ENCODE measurements around the gene C21orf91. TPM values are rescaled to one million over a fixed set of nuclear protein-coding genes. Genes with fewer than 3 reads are reported as not detected.

The C21orf91 gene
- total RNA-seq, 3 donors from 2014 or later = 8.0 to 12.8 (median 8.0) TPM

- no peak for TF ChIP-seq CTCF (IDR thresholded peaks at IDR 0.05)
- no peak for ATAC-seq
These were observed 36.2 kb downstream of the C21orf91 start for GRCh38 chr21:17783003-17783402.

GRCh38 chr21:17782051-17782450 lies 37.1 kb downstream of the C21orf91 start:
- Histone ChIP-seq H3K36me3 (ENCODE audit: low read depth) (no peaks in the 10 kb centered on the region), H3K4me1 (ENCODE audit: low read depth) (no peaks in the 10 kb centered on the region), H3K4me3 (no peak overlapping the region), H3K9me3 (no peaks in the 10 kb centered on the region)
- no peak for DNase-seq
- TF ChIP-seq CTCF (IDR thresholded peaks at IDR 0.05) = no peak
- intact Hi-C loops (cut with DNase I, micrococcal nuclease) = no loop called here
- ATAC-seq = peak; percentile 19

More at GRCh38 chr21:17783003-17783402, 36.2 kb downstream of the C21orf91 start:
- H3K36me3 ChIP-seq (ENCODE audit: low read depth) = no peaks in the 10 kb centered on the region
- no peak for DNase-seq
- no peak overlapping the region for H3K4me3 ChIP-seq
- intact Hi-C loops (cut with DNase I, micrococcal nuclease) = no loop called here
- H3K4me1 ChIP-seq (ENCODE audit: low read depth) = no peaks in the 10 kb centered on the region
- H3K9me3 ChIP-seq = no peaks in the 10 kb centered on the region

DNA sequence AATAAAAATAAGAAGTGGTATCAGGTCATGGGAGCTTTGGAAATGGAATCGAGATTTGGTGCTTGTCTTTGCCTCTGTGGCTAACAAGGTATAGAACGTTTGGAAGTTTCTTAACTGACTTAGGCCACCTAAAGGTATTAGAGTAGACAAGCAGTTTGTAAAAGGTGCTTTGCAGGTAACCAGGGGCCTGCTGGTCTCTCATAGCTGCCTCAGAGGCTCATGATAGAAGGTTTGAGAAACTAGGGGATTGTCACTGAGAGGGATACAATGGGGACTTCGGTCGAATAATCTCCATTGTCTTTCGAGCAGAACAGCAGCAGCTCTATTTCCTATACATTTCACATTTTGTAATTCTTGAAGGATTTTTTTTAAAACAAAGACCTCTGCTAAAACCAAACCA lies 37.6 kb downstream of the C21orf91 start:
- DNase-seq (no peak), ATAC-seq (no peak)
- no peak for TF ChIP-seq CTCF (IDR thresholded peaks at IDR 0.05)
- Histone ChIP-seq H3K4me3 (no peak overlapping the region), H3K4me1 (ENCODE audit: low read depth) (no peaks in the 10 kb centered on the region), H3K9me3 (no peaks in the 10 kb centered on the region), H3K36me3 (ENCODE audit: low read depth) (no peaks in the 10 kb centered on the region)
- intact Hi-C loops (cut with DNase I, micrococcal nuclease) = no loop called here

DNA sequence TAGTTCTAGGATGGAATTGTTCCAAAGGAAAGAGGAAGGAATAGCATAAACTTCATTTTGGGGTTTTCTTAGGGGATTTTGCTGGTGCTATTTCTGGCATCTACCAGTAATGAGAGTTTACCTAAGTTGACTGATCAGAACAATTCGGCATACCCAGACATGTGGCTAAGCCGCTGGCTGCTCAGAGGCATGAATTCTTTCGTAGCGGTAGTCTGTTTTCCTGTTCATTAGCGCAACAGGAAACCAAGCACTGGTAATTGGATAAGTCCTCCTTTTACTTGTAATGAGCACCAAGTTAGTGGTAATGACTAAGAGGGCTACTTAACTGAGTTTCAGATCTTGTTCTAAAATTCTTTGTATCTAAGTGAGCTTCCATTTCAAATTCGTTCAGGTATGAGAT lies 38.6 kb downstream of the C21orf91 start:
- ATAC-seq (peak; percentile 54), DNase-seq (no peak)
- intact Hi-C loops (cut with DNase I, micrococcal nuclease) = no loop called here

DNA sequence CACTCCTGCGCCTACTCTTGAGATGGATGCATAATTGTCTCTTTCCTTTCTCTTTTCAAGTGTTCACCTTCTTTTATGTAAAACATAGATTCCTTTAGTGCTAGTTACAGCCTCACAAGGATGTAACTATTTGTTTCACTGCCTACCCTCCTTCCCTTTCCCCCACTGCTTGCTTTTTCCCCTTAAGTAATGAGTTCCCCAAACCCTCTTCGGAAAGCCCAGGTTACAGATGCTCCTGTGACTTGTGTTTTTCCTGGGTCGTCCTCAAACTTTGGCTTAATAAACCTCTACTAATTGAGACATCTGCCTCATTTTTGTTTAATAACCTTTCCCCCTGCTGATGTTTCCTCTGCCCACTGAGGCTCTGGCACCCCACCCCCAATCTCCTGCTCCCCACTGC lies 39.2 kb downstream of the C21orf91 start:
- H3K4me3 ChIP-seq = no peak overlapping the region
- H3K36me3 ChIP-seq (ENCODE audit: low read depth) = no peaks in the 10 kb centered on the region
- no peaks in the 10 kb centered on the region for H3K4me1 ChIP-seq (ENCODE audit: low read depth)
- no peak for ATAC-seq
- DNase-seq = no peak
- no peaks in the 10 kb centered on the region for H3K9me3 ChIP-seq
- no peak for TF ChIP-seq CTCF (IDR thresholded peaks at IDR 0.05)
- intact Hi-C loops (cut with DNase I, micrococcal nuclease) = no loop called here

More for the DNA sequence above, 38.6 kb downstream of the C21orf91 start:
- no peak overlapping the region for H3K4me3 ChIP-seq
- H3K4me1 ChIP-seq (ENCODE audit: low read depth) = no peaks in the 10 kb centered on the region
- no peaks in the 10 kb centered on the region for H3K9me3 ChIP-seq
- TF ChIP-seq CTCF (IDR thresholded peaks at IDR 0.05) = no peak
- no peaks in the 10 kb centered on the region for H3K36me3 ChIP-seq (ENCODE audit: low read depth)

DNA sequence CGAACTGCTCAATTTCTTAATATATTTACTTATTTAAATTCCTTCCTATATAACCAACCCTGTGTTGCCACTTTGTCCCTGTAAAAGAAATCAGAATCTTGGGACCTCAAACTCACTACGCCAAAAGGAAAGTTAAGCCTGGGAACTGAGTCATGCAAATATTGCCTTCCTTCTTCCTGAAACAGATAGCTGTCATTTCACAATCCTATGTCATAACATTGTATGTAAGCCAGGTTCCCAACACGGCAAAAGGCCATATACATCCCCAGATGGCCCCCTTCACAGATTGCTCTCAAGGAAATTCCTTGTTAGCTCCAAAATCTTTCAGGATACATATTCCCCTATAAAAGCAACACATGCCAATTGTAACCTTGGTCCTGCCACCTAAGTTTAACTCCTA lies 39.7 kb downstream of the C21orf91 start:
- H3K4me3 ChIP-seq = no peak overlapping the region
- ATAC-seq (peak; percentile 28), DNase-seq (no peak)
- no peaks in the 10 kb centered on the region for H3K4me1 ChIP-seq (ENCODE audit: low read depth)
- H3K9me3 ChIP-seq = no peaks in the 10 kb centered on the region
- TF ChIP-seq CTCF (IDR thresholded peaks at IDR 0.05) = no peak
- intact Hi-C loops (cut with DNase I, micrococcal nuclease) = no loop called here
- H3K36me3 ChIP-seq (ENCODE audit: low read depth) = no peaks in the 10 kb centered on the region
